ENCODE measurements around the gene CPLANE2. TPM values are rescaled to one million over a fixed set of nuclear protein-coding genes. Genes with fewer than 3 reads are reported as not detected.

CPLANE2 gene
- polyA plus RNA-seq, 1 donor from 2014 or later = 5.7 TPM

- H3F3A ChIP-seq (ENCODE audit: insufficient read depth, low read length, poor library complexity, severe bottlenecking) = no peaks in the 10 kb centered on the region
- no peaks in the 10 kb centered on the region for H3K79me2 ChIP-seq (replicated peaks; ENCODE audit: insufficient read depth, low read length)
- TF ChIP-seq EP300 (conservative IDR thresholded peaks at IDR 0.05; ENCODE audit: poor library complexity, severe bottlenecking) = no peak
- H3K36me3 ChIP-seq (ENCODE audit: insufficient read depth, low read length) = no peaks in the 10 kb centered on the region
- no peaks in the 10 kb centered on the region for H3K9me2 ChIP-seq (ENCODE audit: insufficient read depth, low read length)
- H3K9me3 ChIP-seq (ENCODE audit: low read length) = no peaks in the 10 kb centered on the region
- no peaks in the 10 kb centered on the region for H4K20me1 ChIP-seq (ENCODE audit: insufficient read depth)
- H3K27ac ChIP-seq (ENCODE audit: low read length) = no peak overlapping the region
- H3K9ac ChIP-seq (ENCODE audit: low read length) = no peak overlapping the region
- H3K4me3 ChIP-seq (ENCODE audit: low read length) = no peak overlapping the region
- H3K4me2 ChIP-seq (ENCODE audit: low read length) = no peak overlapping the region
- no peak overlapping the region for H2AFZ ChIP-seq (ENCODE audit: low read depth, low read length)
- no peaks in the 10 kb centered on the region for H3K27me3 ChIP-seq (ENCODE audit: insufficient read depth, low read depth, low read length)
Observed at GRCh38 chr1:16183179-16183578, 53.8 kb downstream of the CPLANE2 start.

- Histone ChIP-seq H3K4me3 (ENCODE audit: low read length) (no peak overlapping the region), H3K9me2 (ENCODE audit: insufficient read depth, low read length) (no peaks in the 10 kb centered on the region), H3K79me2 (replicated peaks; ENCODE audit: insufficient read depth, low read length) (no peaks in the 10 kb centered on the region), H2AFZ (ENCODE audit: low read depth, low read length) (no peak overlapping the region), H3K4me2 (ENCODE audit: low read length) (no peak overlapping the region), H3K9me3 (ENCODE audit: low read length) (no peaks in the 10 kb centered on the region), H3K36me3 (ENCODE audit: insufficient read depth, low read length) (no peaks in the 10 kb centered on the region), H3K27me3 (ENCODE audit: insufficient read depth, low read depth, low read length) (no peaks in the 10 kb centered on the region), H3K27ac (ENCODE audit: low read length) (no peak overlapping the region), H3K9ac (ENCODE audit: low read length) (no peak overlapping the region), H3F3A (ENCODE audit: insufficient read depth, low read length, poor library complexity, severe bottlenecking) (no peaks in the 10 kb centered on the region), H4K20me1 (ENCODE audit: insufficient read depth) (no peaks in the 10 kb centered on the region)
- TF ChIP-seq EZH2 (IDR thresholded peaks at IDR 0.05; ENCODE audit: borderline replicate concordance, insufficient read depth, low read length, poor library complexity, severe bottlenecking) (no peak), REST (IDR thresholded peaks at IDR 0.05; ENCODE audit: borderline replicate concordance) (no peak)
Observed at GRCh38 chr1:16181887-16182719, 54.9 kb downstream of the CPLANE2 start.

Small RNAs within 50 kb of the gene (small RNA-seq; reads per million reads assigned to genes)
- gene MT1XP1 = 0 reads per million in 3 experiments

Other genes with a start within 250 kb of the CPLANE2 start
- not detected in 2 replicates for gene SRARP, start 232.9 kb downstream of the CPLANE2 start, polyA plus RNA-seq
- 0.10 TPM in 1 of 2 replicates, not detected in the other for gene HSPB7, start 219.1 kb downstream of the CPLANE2 start, polyA plus RNA-seq
- not detected in 2 replicates for gene CLCNKA, start 215.1 kb downstream of the CPLANE2 start, polyA plus RNA-seq
- not detected in 2 replicates for gene CLCNKB, start 193.4 kb downstream of the CPLANE2 start, polyA plus RNA-seq
- 0.84 and 0.97 TPM in 2 replicates for gene FAM131C, start 163.5 kb downstream of the CPLANE2 start, polyA plus RNA-seq
- gene EPHA2, start 81.1 kb downstream of the CPLANE2 start, polyA plus RNA-seq = 0.63 and 0.66 TPM in 2 replicates
- 0.93 and 2.1 TPM in 2 replicates for gene ARHGEF19, start 24.5 kb downstream of the CPLANE2 start, polyA plus RNA-seq
- gene FBXO42, start 115.3 kb upstream of the CPLANE2 start, polyA plus RNA-seq = 30.1 and 31.9 TPM in 2 replicates
- 13.6 and 17.6 TPM in 2 replicates for gene SZRD1, start 130.1 kb upstream of the CPLANE2 start, polyA plus RNA-seq
- 0.15 and 0.68 TPM in 2 replicates for gene SPATA21, start 200.2 kb upstream of the CPLANE2 start, polyA plus RNA-seq
- 69.3 and 80.2 TPM in 2 replicates for gene NECAP2, start 203.5 kb upstream of the CPLANE2 start, polyA plus RNA-seq